Astrocyte (in vitro differentiated cells and primary cell): ENCODE measurements around the gene ADGRB2. TPM values are rescaled to one million over a fixed set of nuclear protein-coding genes. Genes with fewer than 3 reads are reported as not detected.

Source experiments
- DNase-seq: peaks from one replicate; pipeline ENCODE4 v3.0.0-alpha.2; 2010; ENCODE audit warnings: low read depth
- FAIRE-seq: peaks from 2 replicates; lab custom pipeline; 2011; peaks lifted over from hg19 to GRCh38; lab: Jason Lieb, UNC
- H2AFZ ChIP-seq: 2 replicates; pipeline ENCODE4 v1.6.0; 2012; ENCODE audit warnings: low read depth, low read length, inconsistent platforms
- H3K27ac ChIP-seq: 2 replicates; pipeline ENCODE4 v1.5.1; 2011; ENCODE audit warnings: low read depth, low read length, inconsistent platforms
- H3K27me3 ChIP-seq: 2 replicates; pipeline ENCODE4 v1.6.0; 2011; ENCODE audit warnings: low read length, inconsistent platforms; ENCODE audit not compliant: insufficient read depth
- H3K36me3 ChIP-seq: 2 replicates; pipeline ENCODE4 v1.5.1; 2011; ENCODE audit warnings: low read length, inconsistent platforms; ENCODE audit not compliant: insufficient read depth
- H3K4me1 ChIP-seq: 2 replicates; pipeline ENCODE4 v1.5.1; 2011; ENCODE audit warnings: low read length, inconsistent platforms; ENCODE audit not compliant: insufficient read depth
- H3K4me2 ChIP-seq: 2 replicates; pipeline ENCODE4 v1.6.0; 2012; ENCODE audit warnings: low read length, inconsistent platforms
- H3K4me3 ChIP-seq: 2 replicates; pipeline ENCODE4 v1.5.1; 2011; ENCODE audit warnings: low read depth, mild to moderate bottlenecking, low read length, inconsistent platforms; ENCODE audit not compliant: insufficient read depth
- H3K79me2 ChIP-seq: 2 replicates; pipeline ENCODE4 v1.6.0; 2012; ENCODE audit warnings: mild to moderate bottlenecking, low read length, inconsistent platforms; ENCODE audit not compliant: insufficient read depth
- H3K9ac ChIP-seq: 2 replicates; pipeline ENCODE4 v1.6.0; 2012; ENCODE audit warnings: mild to moderate bottlenecking, low read length, inconsistent platforms
- H3K9me3 ChIP-seq: 2 replicates; pipeline ENCODE4 v1.5.1; 2012; ENCODE audit warnings: low read depth, mild to moderate bottlenecking, low read length, inconsistent platforms; ENCODE audit not compliant: insufficient read depth
- H4K20me1 ChIP-seq: 2 replicates; pipeline ENCODE4 v1.6.0; 2012; ENCODE audit warnings: low read length, inconsistent platforms; ENCODE audit not compliant: insufficient read depth
- H3K27ac Mint-ChIP-seq: one replicate; pipeline ENCODE4 v1.8.0; 2021; ENCODE audit warnings: mild to moderate bottlenecking, mixed read lengths; ENCODE audit not compliant: unreplicated experiment
- H3K27me3 Mint-ChIP-seq: one replicate; pipeline ENCODE4 v1.8.0; 2021; ENCODE audit warnings: low read depth, mixed read lengths; ENCODE audit not compliant: unreplicated experiment
- H3K36me3 Mint-ChIP-seq: one replicate; pipeline ENCODE4 v1.8.0; 2021; ENCODE audit warnings: low read depth, mixed read lengths; ENCODE audit not compliant: unreplicated experiment
- H3K4me1 Mint-ChIP-seq: one replicate; pipeline ENCODE4 v1.8.0; 2021; ENCODE audit warnings: low read depth, mixed read lengths; ENCODE audit not compliant: unreplicated experiment
- H3K4me3 Mint-ChIP-seq: one replicate; pipeline ENCODE4 v1.8.0; 2021; ENCODE audit warnings: mild to moderate bottlenecking, moderate library complexity, mixed read lengths; ENCODE audit not compliant: unreplicated experiment
- H3K9me3 Mint-ChIP-seq: one replicate; pipeline ENCODE4 v1.8.0; 2021; ENCODE audit warnings: mild to moderate bottlenecking, mixed read lengths; ENCODE audit not compliant: unreplicated experiment
- CTCF ChIP-seq: IDR thresholded peaks from 2 replicates; pipeline ENCODE4 v1.5.1; 2011; ENCODE audit warnings: low read depth, mild to moderate bottlenecking, inconsistent platforms, low read length, moderate library complexity; ENCODE audit not compliant: insufficient read depth
- EZH2 ChIP-seq: IDR thresholded peaks from 2 replicates; pipeline ENCODE4 v1.6.1; 2012; ENCODE audit warnings: mild to moderate bottlenecking, low read length, inconsistent platforms; ENCODE audit not compliant: insufficient read depth
- total RNA-seq: library from RNA; stranded (reverse); gene quantifications from 2 replicates; pipeline ENCODE4 v1.2.1, GENCODE V29; 2021

The ADGRB2 gene
- total RNA-seq, 1 donor from 2014 or later = 25.8 TPM

GRCh38 chr1:31742462-31743212 is 21.5 kb downstream of the ADGRB2 start:
- Histone ChIP-seq H3K9ac (no peak overlapping the region), H4K20me1 (peaks cover 29% of the 10 kb centered on the region), H2AFZ (no peak overlapping the region), H3K9me3 (no peaks in the 10 kb centered on the region), H3K27ac (no peak overlapping the region), H3K79me2 (no peaks in the 10 kb centered on the region), H3K4me2 (no peak overlapping the region), H3K4me1 (peaks cover 12% of the 10 kb centered on the region), H3K36me3 (no peaks in the 10 kb centered on the region), H3K27me3 (no peaks in the 10 kb centered on the region), H3K4me3 (no peak overlapping the region)
- no peak overlapping the region for H3K27ac Mint-ChIP-seq
- H3K4me3 Mint-ChIP-seq = no peak overlapping the region
- no peak for FAIRE-seq
- no peaks in the 10 kb centered on the region for H3K9me3 Mint-ChIP-seq
- H3K4me1 Mint-ChIP-seq = peaks cover 16% of the 10 kb centered on the region
- TF ChIP-seq EZH2 (no peak), CTCF (no peak)
- DNase-seq = no peak
- H3K36me3 Mint-ChIP-seq = peaks cover 4% of the 10 kb centered on the region
- peaks cover 22% of the 10 kb centered on the region for H3K27me3 Mint-ChIP-seq

- TF ChIP-seq EZH2 = no peak
- TF ChIP-seq CTCF = no peak
- no peaks in the 10 kb centered on the region for H3K9me3 Mint-ChIP-seq
- peaks cover 23% of the 10 kb centered on the region for H3K27me3 Mint-ChIP-seq
- no peak overlapping the region for H3K4me3 Mint-ChIP-seq
- Histone ChIP-seq H2AFZ (no peak overlapping the region), H3K4me3 (no peak overlapping the region), H3K4me1 (peaks cover 1% of the 10 kb centered on the region), H3K9me3 (no peaks in the 10 kb centered on the region), H3K27me3 (no peaks in the 10 kb centered on the region), H3K79me2 (no peaks in the 10 kb centered on the region), H3K27ac (no peak overlapping the region), H3K36me3 (no peaks in the 10 kb centered on the region), H3K9ac (no peak overlapping the region), H4K20me1 (peaks cover 12% of the 10 kb centered on the region), H3K4me2 (no peak overlapping the region)
- H3K36me3 Mint-ChIP-seq = peaks cover 9% of the 10 kb centered on the region
- no peak overlapping the region for H3K27ac Mint-ChIP-seq
- DNase-seq (no peak), FAIRE-seq (no peak)
- peaks cover 4% of the 10 kb centered on the region for H3K4me1 Mint-ChIP-seq
Observed at GRCh38 chr1:31739346-31739745, 24.8 kb downstream of the ADGRB2 start.

- no peak overlapping the region for H3K27ac ChIP-seq
- no peak overlapping the region for H3K4me3 ChIP-seq
- no peaks in the 10 kb centered on the region for H3K36me3 ChIP-seq
Observed at GRCh38 chr1:31736675-31737074, 27.5 kb downstream of the ADGRB2 start.

More at GRCh38 chr1:31736675-31737074, 27.5 kb downstream of the ADGRB2 start:
- Histone ChIP-seq H3K27me3 (no peaks in the 10 kb centered on the region), H4K20me1 (peaks cover 8% of the 10 kb centered on the region), H3K4me2 (no peak overlapping the region), H3K9me3 (no peaks in the 10 kb centered on the region), H3K79me2 (no peaks in the 10 kb centered on the region), H3K4me1 (peaks cover 4% of the 10 kb centered on the region), H3K9ac (no peak overlapping the region), H2AFZ (no peak overlapping the region)
- DNase-seq (no peak), FAIRE-seq (no peak)
- H3K4me1 Mint-ChIP-seq = peaks cover 7% of the 10 kb centered on the region
- no peaks in the 10 kb centered on the region for H3K9me3 Mint-ChIP-seq
- TF ChIP-seq EZH2 (no peak), CTCF (no peak)
- no peak overlapping the region for H3K27ac Mint-ChIP-seq
- H3K4me3 Mint-ChIP-seq = no peak overlapping the region
- peaks cover 18% of the 10 kb centered on the region for H3K27me3 Mint-ChIP-seq
- H3K36me3 Mint-ChIP-seq = peaks cover 9% of the 10 kb centered on the region
